ENCODE results near the gene DLGAP1.

DNA sequence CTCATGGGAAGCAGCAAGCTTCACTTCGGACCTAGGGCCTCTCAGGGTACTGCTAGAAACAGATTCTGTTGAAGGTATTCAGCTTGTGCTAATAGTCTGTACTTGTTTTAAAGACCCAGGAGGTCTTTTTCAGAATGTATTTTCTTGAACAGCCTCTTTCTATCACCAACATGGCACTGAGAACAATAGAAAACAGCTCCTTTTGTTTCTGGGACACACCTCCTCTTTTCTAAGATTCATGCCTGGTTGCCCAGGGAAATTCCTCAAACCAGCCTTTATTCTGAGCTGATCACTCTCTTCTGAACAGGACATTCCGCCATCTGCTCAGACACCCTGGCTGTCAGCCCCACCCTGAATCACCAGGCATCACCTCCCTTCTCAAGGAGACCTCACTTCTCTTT is 615.5 kb downstream of the DLGAP1 start:
- TF ChIP-seq, protein P1, sequence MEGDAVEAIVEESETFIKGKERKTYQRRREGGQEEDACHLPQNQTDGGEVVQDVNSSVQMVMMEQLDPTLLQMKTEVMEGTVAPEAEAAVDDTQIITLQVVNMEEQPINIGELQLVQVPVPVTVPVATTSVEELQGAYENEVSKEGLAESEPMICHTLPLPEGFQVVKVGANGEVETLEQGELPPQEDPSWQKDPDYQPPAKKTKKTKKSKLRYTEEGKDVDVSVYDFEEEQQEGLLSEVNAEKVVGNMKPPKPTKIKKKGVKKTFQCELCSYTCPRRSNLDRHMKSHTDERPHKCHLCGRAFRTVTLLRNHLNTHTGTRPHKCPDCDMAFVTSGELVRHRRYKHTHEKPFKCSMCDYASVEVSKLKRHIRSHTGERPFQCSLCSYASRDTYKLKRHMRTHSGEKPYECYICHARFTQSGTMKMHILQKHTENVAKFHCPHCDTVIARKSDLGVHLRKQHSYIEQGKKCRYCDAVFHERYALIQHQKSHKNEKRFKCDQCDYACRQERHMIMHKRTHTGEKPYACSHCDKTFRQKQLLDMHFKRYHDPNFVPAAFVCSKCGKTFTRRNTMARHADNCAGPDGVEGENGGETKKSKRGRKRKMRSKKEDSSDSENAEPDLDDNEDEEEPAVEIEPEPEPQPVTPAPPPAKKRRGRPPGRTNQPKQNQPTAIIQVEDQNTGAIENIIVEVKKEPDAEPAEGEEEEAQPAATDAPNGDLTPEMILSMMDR (IDR thresholded peaks at IDR 0.05), result no peak
- TF ChIP-seq POLR2AphosphoS5 (IDR thresholded peaks at IDR 0.05), result no peak
- TF ChIP-seq POLR2A (IDR thresholded peaks at IDR 0.05), result no peak

All from gastroesophageal sphincter (tissue), 3 donors.